Retinal pigment epithelial cell (primary cell): Measurements from ENCODE around the gene SLC12A4.
"Not testable (repeated sequence)": the region's sequence is repeated elsewhere in the genome, so short reads cannot be mapped to it uniquely, and the experiment has no call there.

ENCODE experiments used
- DNase-seq: peaks from one replicate; pipeline ENCODE4 v3.0.0-alpha.2; 2010; ENCODE audit warnings: low read depth
- H3K4me3 ChIP-seq: 2 replicates; pipeline ENCODE4 v1.5.1; 2011; ENCODE audit warnings: mild to moderate bottlenecking, low read length, control low read depth, moderate library complexity
- CTCF ChIP-seq: conservative IDR thresholded peaks from 2 replicates; pipeline ENCODE4 v1.5.1; 2011; ENCODE audit warnings: low read depth, low read length, control low read depth, inconsistent platforms

Gene SLC12A4

GRCh38 chr16:67975321-67976105, 7.1 kb upstream of the SLC12A4 start:
- H3K4me3 ChIP-seq, result no peak overlapping the region
- DNase-seq, result no peak
- no peak for TF ChIP-seq CTCF

- not testable (repeated sequence) for DNase-seq, H3K4me3 ChIP-seq
These were observed 3.8 kb upstream of the SLC12A4 start for GRCh38 chr16:67972285-67972684.

GRCh38 chr16:67971111-67971510, 2.7 kb upstream of the SLC12A4 start:
- DNase-seq, result no peak
- no peak overlapping the region for H3K4me3 ChIP-seq
- no peak for TF ChIP-seq CTCF

- peak overlapping the region; percentile 91 for H3K4me3 ChIP-seq
- TF ChIP-seq CTCF, result no peak
- no peak for DNase-seq
These were observed 1.0 kb upstream of the SLC12A4 start for GRCh38 chr16:67969254-67970039.

GRCh38 chr16:67967958-67968399, 458 bp downstream of the SLC12A4 start:
- TF ChIP-seq CTCF, result no peak
- DNase-seq, result no peak
- H3K4me3 ChIP-seq, result peak overlapping the region; percentile 91

- no peak for TF ChIP-seq CTCF
- H3K4me3 ChIP-seq, result peak overlapping the region; percentile 91
- peak; percentile 20 for DNase-seq
These were observed 1.1 kb downstream of the SLC12A4 start for GRCh38 chr16:67967183-67967957.

- no peak for TF ChIP-seq CTCF
- H3K4me3 ChIP-seq, result peak overlapping the region; percentile 91
- DNase-seq, result no peak
These were observed 1.8 kb downstream of the SLC12A4 start for GRCh38 chr16:67966549-67967182.
